Activated CD4-positive, alpha-beta T cell treated with anti-CD3 and anti-CD28 coated beads, Interleukin-2, Interleukin-4, amounts not matched to agents 100 ng/mL and 50 ng/mL, durations not matched to agents 16 hours and 8 hours (primary cell): Measurements from ENCODE around the gene ADGRG3.
"Not testable (repeated sequence)": the region's sequence is repeated elsewhere in the genome, so short reads cannot be mapped to it uniquely, and the experiment has no call there.

Experiments
- DNase-seq: peaks from one replicate; pipeline ENCODE4 v3.0.0-alpha.2; 2020; ENCODE audit warnings: low spot score

Gene ADGRG3

GRCh38 chr16:57697896-57698537 lies 29.9 kb downstream of the ADGRG3 start:
- no peak for DNase-seq

- no peak for DNase-seq
Observed at GRCh38 chr16:57698812-57699405, 30.8 kb downstream of the ADGRG3 start.

- no peak for DNase-seq
Observed at GRCh38 chr16:57699481-57699880, 31.4 kb downstream of the ADGRG3 start.

GRCh38 chr16:57699899-57700298 lies 31.8 kb downstream of the ADGRG3 start:
- DNase-seq = no peak

GRCh38 chr16:57700781-57701551 lies 32.9 kb downstream of the ADGRG3 start:
- DNase-seq = no peak

- no peak for DNase-seq
Observed at GRCh38 chr16:57701759-57702371, 33.8 kb downstream of the ADGRG3 start.

GRCh38 chr16:57703416-57704010 lies 35.4 kb downstream of the ADGRG3 start:
- no peak for DNase-seq

GRCh38 chr16:57704011-57704904 lies 36.2 kb downstream of the ADGRG3 start:
- no peak for DNase-seq

- DNase-seq = no peak
Observed at GRCh38 chr16:57704905-57705852, 37.1 kb downstream of the ADGRG3 start.

- DNase-seq = no peak
Observed at GRCh38 chr16:57706717-57707116, 38.6 kb downstream of the ADGRG3 start.

GRCh38 chr16:57707331-57707730 lies 39.2 kb downstream of the ADGRG3 start:
- no peak for DNase-seq

- no peak for DNase-seq
Observed at GRCh38 chr16:57708168-57708567, 40.1 kb downstream of the ADGRG3 start.

- no peak for DNase-seq
Observed at GRCh38 chr16:57709663-57710062, 41.6 kb downstream of the ADGRG3 start.

GRCh38 chr16:57711346-57711745 lies 43.2 kb downstream of the ADGRG3 start:
- DNase-seq = no peak

- DNase-seq = no peak
Observed at GRCh38 chr16:57711993-57712392, 43.9 kb downstream of the ADGRG3 start.

- DNase-seq = not testable (repeated sequence)
Observed at GRCh38 chr16:57712569-57712968, 44.5 kb downstream of the ADGRG3 start.

GRCh38 chr16:57713596-57713995 lies 45.5 kb downstream of the ADGRG3 start:
- no peak for DNase-seq

- no peak for DNase-seq
Observed at GRCh38 chr16:57714047-57714446, 45.9 kb downstream of the ADGRG3 start.

- peak; percentile 47 for DNase-seq
Observed at GRCh38 chr16:57720142-57720575, 52.1 kb downstream of the ADGRG3 start.
